IMR-90 (cell line): ENCODE data around the gene INTS14.

Source experiments
- CEBPB ChIP-seq: IDR thresholded peaks from 2 replicates; pipeline ENCODE4 v1.6.1; 2012; ENCODE audit warnings: low read depth, low read length, improper control_type of control experiment
- CTCF ChIP-seq: conservative IDR thresholded peaks from 2 replicates; pipeline ENCODE4 v1.5.1; 2012; ENCODE audit warnings: mild to moderate bottlenecking, low read depth, low read length, improper control_type of control experiment
- MAFK ChIP-seq: IDR thresholded peaks from 2 replicates; pipeline ENCODE4 v1.6.1; 2012; ENCODE audit warnings: low read depth, low read length, improper control_type of control experiment
- POLR2A ChIP-seq: IDR thresholded peaks from 2 replicates; pipeline ENCODE4 v1.6.1; 2012; ENCODE audit warnings: mild to moderate bottlenecking, low read depth, low read length
- RAD21 ChIP-seq: IDR thresholded peaks from 2 replicates; pipeline ENCODE4 v1.6.1; 2012; ENCODE audit warnings: low read length, improper control_type of control experiment
- USF2 ChIP-seq: fragments of 150-350 bp; IDR thresholded peaks from 2 replicates; pipeline ENCODE4 v1.6.1; 2017; ENCODE audit warnings: mild to moderate bottlenecking, antibody characterized with exemption, low read length, low read depth

- TF ChIP-seq CTCF = no peak
- no peak for TF ChIP-seq POLR2A
- TF ChIP-seq MAFK = no peak
- TF ChIP-seq CEBPB = no peak
- no peak for TF ChIP-seq RAD21
- no peak for TF ChIP-seq USF2
These were observed 31.7 kb upstream of the INTS14 start for GRCh38 chr15:65642594-65642993.
